HEK293 (cell line): Measurements from ENCODE around the gene CHCHD6.
A peak's percentile ranks its signal among the peaks of the same experiment; 100 is the strongest.

Experiments
- CTCF ChIA-PET: fragments of 350-600 bp; formaldehyde crosslinking; extraction: SDS; loops from one replicate; lab custom pipeline; 2021; ENCODE audit warnings: antibody characterized with exemption; lab: Yijun Ruan, JAX
- POLR2A ChIA-PET: fragments of 300-600 bp; formaldehyde crosslinking; extraction: SDS; loops from one replicate; lab custom pipeline; 2020; ENCODE audit warnings: antibody characterized with exemption, inconsistent platforms; lab: Yijun Ruan, JAX
- H3K27ac ChIP-seq: fragments of 200-500 bp; sonication (Bioruptor generic); 2 replicates; pipeline ENCODE4 v1.5.1; 2014; ENCODE audit warnings: low read depth, low read length, control low read depth, inconsistent platforms; ENCODE audit errors: extremely low read depth
- H3K36me3 ChIP-seq, 2 experiments: fragments of 200-500 bp in 1 of 2; sonication (Bioruptor generic) in 1 of 2; 1 replicate in 1 of 2; 2 replicates in 1 of 2; pipeline ENCODE4 v1.5.1; 2014 to 2017; ENCODE audit warnings: inconsistent platforms in 2 of 2, low read length in 2 of 2; ENCODE audit not compliant: control insufficient read depth in 2 of 2, insufficient read depth in 1 of 2
- H3K4me1 ChIP-seq: fragments of 200-500 bp; sonication (Bioruptor generic); 2 replicates; pipeline ENCODE4 v1.5.1; 2014; ENCODE audit warnings: mild to moderate bottlenecking, low read length, inconsistent platforms; ENCODE audit not compliant: control insufficient read depth, insufficient read depth
- H3K4me3 ChIP-seq: 2 replicates; pipeline ENCODE4 v1.5.1; 2011; ENCODE audit warnings: low read depth, mild to moderate bottlenecking, control low read depth, low read length, moderate library complexity
- H3K9me3 ChIP-seq: fragments of 200-500 bp; sonication (Bioruptor generic); 2 replicates; pipeline ENCODE4 v1.5.1; 2014; ENCODE audit warnings: low read depth, low read length, inconsistent platforms; ENCODE audit not compliant: control insufficient read depth, insufficient read depth
- GLIS1 ChIP-seq: fragments of 450-650 bp; formaldehyde crosslinking; IDR thresholded peaks from 2 replicates; pipeline ENCODE4 v1.5.1; 2016; ENCODE audit warnings: missing biosample characterization, missing genetic modification characterization
- IKZF3 ChIP-seq: fragments of 450-650 bp; IDR thresholded peaks from 2 replicates; pipeline ENCODE4 v1.5.0; 2018; ENCODE audit warnings: missing biosample characterization, mild to moderate bottlenecking, missing genetic modification characterization, moderate library complexity
- MEIS1 ChIP-seq: sonication (generic); formaldehyde crosslinking; IDR thresholded peaks from 2 replicates; pipeline ENCODE4 v1.8.1; 2022; ENCODE audit warnings: missing genetic modification reagents, mild to moderate bottlenecking, borderline replicate concordance
- ZBTB8A ChIP-seq: fragments of 450-650 bp; formaldehyde crosslinking; IDR thresholded peaks from 2 replicates; pipeline ENCODE4 v1.5.1; 2016; ENCODE audit warnings: missing biosample characterization, missing genetic modification characterization
- ZEB2 ChIP-seq: fragments of 450-650 bp; formaldehyde crosslinking; IDR thresholded peaks from 2 replicates; pipeline ENCODE4 v1.5.1; 2016; ENCODE audit warnings: missing biosample characterization, missing genetic modification characterization
- ZFHX2 ChIP-seq: fragments of 450-650 bp; formaldehyde crosslinking; conservative IDR thresholded peaks from 2 replicates; pipeline ENCODE4 v1.5.1; 2016; ENCODE audit warnings: missing biosample characterization, missing genetic modification characterization
- ZFP41 ChIP-seq: fragments of 450-650 bp; formaldehyde crosslinking; IDR thresholded peaks from 2 replicates; pipeline ENCODE4 v1.5.1; 2016; ENCODE audit warnings: missing biosample characterization, missing genetic modification characterization, borderline replicate concordance
- ZIC2 ChIP-seq: fragments of 450-650 bp; formaldehyde crosslinking; IDR thresholded peaks from 2 replicates; pipeline ENCODE4 v1.5.1; 2016; ENCODE audit warnings: missing biosample characterization, missing genetic modification characterization
- ZNF24 ChIP-seq: fragments of 450-650 bp; formaldehyde crosslinking; IDR thresholded peaks from 2 replicates; pipeline ENCODE4 v1.5.1; 2016; ENCODE audit warnings: missing biosample characterization, missing genetic modification characterization
- ZNF248 ChIP-seq: fragments of 450-650 bp; formaldehyde crosslinking; IDR thresholded peaks from 2 replicates; pipeline ENCODE4 v1.5.1; 2017; ENCODE audit warnings: missing biosample characterization, missing genetic modification characterization
- ZNF26 ChIP-seq: fragments of 450-650 bp; formaldehyde crosslinking; IDR thresholded peaks from 2 replicates; pipeline ENCODE4 v1.5.1; 2016; ENCODE audit warnings: missing biosample characterization, missing genetic modification characterization
- ZNF501 ChIP-seq: fragments of 450-650 bp; formaldehyde crosslinking; IDR thresholded peaks from 2 replicates; pipeline ENCODE4 v1.5.1; 2016; ENCODE audit warnings: missing biosample characterization, missing genetic modification characterization
- ZNF585B ChIP-seq: fragments of 450-650 bp; formaldehyde crosslinking; IDR thresholded peaks from 2 replicates; pipeline ENCODE4 v1.5.1; 2016; ENCODE audit warnings: missing biosample characterization, missing genetic modification characterization
- ZNF654 ChIP-seq: fragments of 450-650 bp; formaldehyde crosslinking; IDR thresholded peaks from 2 replicates; pipeline ENCODE4 v1.5.1; 2016; ENCODE audit warnings: low read depth, missing biosample characterization, missing genetic modification characterization
- ZNF692 ChIP-seq: fragments of 450-650 bp; formaldehyde crosslinking; IDR thresholded peaks from 2 replicates; pipeline ENCODE4 v1.5.1; 2016; ENCODE audit warnings: missing biosample characterization, missing genetic modification characterization
- ZNF701 ChIP-seq: fragments of 450-650 bp; formaldehyde crosslinking; IDR thresholded peaks from 2 replicates; pipeline ENCODE4 v1.5.1; 2016; ENCODE audit warnings: missing biosample characterization, missing genetic modification characterization
- ZNF747 ChIP-seq: fragments of 450-650 bp; formaldehyde crosslinking; IDR thresholded peaks from 2 replicates; pipeline ENCODE4 v1.5.1; 2016; ENCODE audit warnings: missing biosample characterization, missing genetic modification characterization
- ZSCAN30 ChIP-seq: fragments of 450-650 bp; IDR thresholded peaks from 2 replicates; pipeline ENCODE4 v1.5.1; 2018; ENCODE audit warnings: missing biosample characterization, mild to moderate bottlenecking, missing genetic modification characterization, moderate library complexity
- TF ChIP-seq, protein P1 (sequence below): fragments of 450-650 bp; formaldehyde crosslinking; IDR thresholded peaks from 2 replicates; pipeline ENCODE4 v1.5.1; 2017; ENCODE audit warnings: missing biosample characterization, mild to moderate bottlenecking, missing genetic modification characterization, moderate library complexity

CHCHD6 gene

DNA sequence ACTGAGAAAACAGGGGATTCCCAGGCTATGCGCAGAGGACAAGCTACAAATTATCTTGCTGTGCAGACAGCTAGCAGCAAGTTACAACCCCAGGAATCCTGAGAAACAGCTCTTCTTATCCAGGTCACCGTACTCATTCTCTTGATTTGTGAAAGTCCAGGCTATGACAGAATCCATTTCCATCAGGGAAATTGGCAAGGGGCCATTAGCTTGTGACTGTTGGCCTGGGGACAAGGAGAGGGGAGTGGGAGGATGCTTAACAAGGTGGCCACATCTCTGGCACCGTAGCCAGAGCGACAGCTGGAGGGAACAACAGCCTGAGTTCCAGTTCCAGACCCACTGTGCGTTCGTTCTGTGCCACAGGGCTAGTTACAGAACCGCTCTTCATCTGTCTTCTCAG lies 233.9 kb downstream of the CHCHD6 start:
- Histone ChIP-seq H3K36me3 (no peaks in the 10 kb centered on the region), H3K4me3 (no peak overlapping the region), H3K27ac (no peak overlapping the region), H3K9me3 (no peaks in the 10 kb centered on the region), H3K4me1 (no peaks in the 10 kb centered on the region)
- ChIA-PET POLR2A (interaction anchor here (0.9 kb wide), 1 partner anchor 15 kb away, joined by 3 read pairs; no protein-coding TSS in a partner anchor), CTCF (interaction anchor here (1.1 kb wide), 1 partner anchor 9 kb away, joined by 3 read pairs; no protein-coding TSS in a partner anchor)
- no peak for TF ChIP-seq ZFP41
- no peak for TF ChIP-seq ZNF24 (tag by site-specific recombination)
- TF ChIP-seq ZNF585B (tag by site-specific recombination), result no peak
- TF ChIP-seq ZFHX2, result 0 out of 2 replicates have a peak, but pooled peaks have one; percentile 19
- no peak for TF ChIP-seq ZNF747
- TF ChIP-seq ZIC2 (tag by site-specific recombination), result 0 out of 2 replicates have a peak, but pooled peaks have one; percentile 17
- no peak for TF ChIP-seq ZNF501 (tag by site-specific recombination)

DNA sequence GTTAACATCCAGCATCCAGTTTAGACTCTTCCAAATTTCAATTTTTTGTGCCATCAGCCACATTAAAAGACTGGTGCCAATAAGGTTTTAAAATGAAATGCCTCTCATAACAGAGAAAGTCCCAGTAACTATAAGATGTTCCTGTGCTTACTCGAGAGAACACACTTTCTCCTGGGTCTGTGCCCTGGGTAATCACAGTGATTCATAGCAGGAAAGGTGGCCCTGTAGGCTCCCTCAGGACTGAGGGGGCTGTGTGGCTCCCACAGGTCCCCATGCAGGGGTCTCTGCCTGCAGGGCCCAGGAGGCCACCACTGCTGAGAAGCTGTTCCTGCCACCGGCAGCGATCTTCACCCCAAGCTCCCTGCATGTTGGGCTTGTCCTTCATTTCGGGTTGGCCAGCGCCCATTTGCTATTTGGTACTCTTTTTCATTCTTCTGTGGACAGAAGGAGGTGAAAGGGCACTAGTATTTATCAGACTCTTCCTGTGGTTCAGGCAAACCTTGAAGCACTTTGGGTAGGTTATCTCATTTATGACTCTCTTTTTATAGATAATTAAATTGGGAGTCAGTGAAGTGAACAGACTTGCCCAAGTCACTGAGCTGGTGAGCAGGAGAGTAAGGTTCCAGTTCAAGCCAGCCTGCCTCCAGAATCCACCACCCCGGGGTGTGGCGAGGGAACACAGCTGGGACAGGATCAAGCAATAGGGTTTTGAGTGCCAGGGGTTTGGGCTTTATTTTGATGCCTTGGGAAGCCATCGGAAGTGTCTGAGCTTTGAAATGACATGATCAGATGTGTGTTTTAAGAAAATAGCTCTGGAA lies 234.7 kb downstream of the CHCHD6 start:
- no peaks in the 10 kb centered on the region for H3K36me3 ChIP-seq
- H3K4me3 ChIP-seq, result no peak overlapping the region
- TF ChIP-seq ZNF654 (no peak), ZBTB8A (tag by site-specific recombination) (no peak), ZNF26 (no peak), GLIS1 (tag by site-specific recombination) (peak; percentile 79), ZEB2 (no peak), ZFHX2 (no peak), ZNF248 (no peak), MEIS1 (CRISPR knock-in tag) (no peak), IKZF3 (tag by site-specific recombination) (no peak), ZNF701 (tag by site-specific recombination) (no peak), ZNF692 (no peak), ZSCAN30 (tag by site-specific recombination) (no peak), ZIC2 (tag by site-specific recombination) (peak; percentile 59)
- TF ChIP-seq, protein P1, sequence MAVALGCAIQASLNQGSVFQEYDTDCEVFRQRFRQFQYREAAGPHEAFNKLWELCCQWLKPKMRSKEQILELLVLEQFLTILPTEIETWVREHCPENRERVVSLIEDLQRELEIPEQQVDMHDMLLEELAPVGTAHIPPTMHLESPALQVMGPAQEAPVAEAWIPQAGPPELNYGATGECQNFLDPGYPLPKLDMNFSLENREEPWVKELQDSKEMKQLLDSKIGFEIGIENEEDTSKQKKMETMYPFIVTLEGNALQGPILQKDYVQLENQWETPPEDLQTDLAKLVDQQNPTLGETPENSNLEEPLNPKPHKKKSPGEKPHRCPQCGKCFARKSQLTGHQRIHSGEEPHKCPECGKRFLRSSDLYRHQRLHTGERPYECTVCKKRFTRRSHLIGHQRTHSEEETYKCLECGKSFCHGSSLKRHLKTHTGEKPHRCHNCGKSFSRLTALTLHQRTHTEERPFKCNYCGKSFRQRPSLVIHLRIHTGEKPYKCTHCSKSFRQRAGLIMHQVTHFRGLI (tag by site-specific recombination), result peak; percentile 97
- H3K9me3 ChIP-seq, result no peaks in the 10 kb centered on the region
- no peak overlapping the region for H3K27ac ChIP-seq
- ChIA-PET CTCF (interaction anchor here (0.7 to 1.1 kb wide), 3 partner anchors 10 to 17 kb away, joined by 3 read pairs; no protein-coding TSS in a partner anchor), POLR2A (interaction anchor here (0.9 kb wide), 1 partner anchor 14 kb away, joined by 3 read pairs; no protein-coding TSS in a partner anchor)
- H3K4me1 ChIP-seq, result no peaks in the 10 kb centered on the region
